GM18505 (cell line): ENCODE results near the gene TCEAL4.
A peak's percentile ranks its signal among the peaks of the same experiment; 100 is the strongest.

Experiments
- ATAC-seq: cut with Tn5 transposase; IDR thresholded peaks from one replicate; pipeline ENCODE4 v1.9.1; 2021; ENCODE audit not compliant: unreplicated experiment
- POLR2A ChIP-seq: IDR thresholded peaks from 4 replicates; pipeline ENCODE4 v1.6.1; 2011; ENCODE audit warnings: borderline replicate concordance; ENCODE audit not compliant: insufficient read depth, insufficient read length; ENCODE audit errors: extremely low read depth

TCEAL4 gene

DNA sequence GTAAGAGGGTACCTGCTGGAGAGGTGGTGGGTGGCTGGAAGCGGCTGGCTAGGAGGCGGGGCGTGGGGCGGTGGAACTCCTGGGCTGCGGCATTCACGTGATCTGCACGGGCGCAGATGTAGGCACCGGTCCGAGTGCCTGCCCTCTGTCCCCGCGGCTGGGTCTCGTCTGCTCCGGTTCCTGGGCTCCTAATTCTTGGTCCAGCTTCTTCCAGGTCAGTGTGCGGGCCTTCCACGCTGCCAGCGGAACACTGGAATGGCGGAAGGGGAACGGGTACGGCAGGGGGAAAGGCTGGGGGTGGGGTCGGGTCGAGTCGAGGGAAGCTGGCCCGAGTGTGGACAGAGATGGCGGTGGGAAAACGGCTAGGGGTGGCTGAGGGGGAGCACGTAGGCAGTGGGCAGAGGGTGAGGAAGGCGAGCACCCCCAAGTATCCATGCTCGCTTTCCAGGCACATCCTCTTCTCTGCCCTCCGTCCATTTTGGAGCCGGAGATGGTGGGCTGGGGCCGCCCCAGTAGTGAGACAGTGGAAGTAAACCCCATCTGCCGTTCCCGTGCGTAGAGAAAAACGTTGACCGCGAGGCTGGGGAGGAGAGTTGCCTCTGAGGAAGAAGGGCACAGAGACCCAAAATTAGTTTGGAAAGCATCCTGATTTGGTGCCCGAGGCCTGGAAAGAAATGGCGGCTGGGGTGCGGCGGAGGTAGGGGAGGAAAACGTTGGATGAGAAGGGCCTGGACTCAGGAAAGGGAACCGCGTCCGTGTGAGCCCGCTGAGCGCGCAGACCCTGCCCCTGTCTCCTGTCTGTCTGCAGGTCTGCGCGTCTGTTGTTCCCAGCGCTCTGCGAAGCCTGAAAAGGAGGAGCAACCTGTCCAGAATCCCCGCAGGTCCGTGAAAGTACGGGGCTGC, at the start of gene TCEAL4:
Gene TCEAL4 (plus strand): TSS at position 105 of the 903 bp plus-strand sequence. CDS start 1,161 bp downstream, outside the sequence.
- peak; percentile 49 for TF ChIP-seq POLR2A
- peak; percentile 97 for ATAC-seq

DNA sequence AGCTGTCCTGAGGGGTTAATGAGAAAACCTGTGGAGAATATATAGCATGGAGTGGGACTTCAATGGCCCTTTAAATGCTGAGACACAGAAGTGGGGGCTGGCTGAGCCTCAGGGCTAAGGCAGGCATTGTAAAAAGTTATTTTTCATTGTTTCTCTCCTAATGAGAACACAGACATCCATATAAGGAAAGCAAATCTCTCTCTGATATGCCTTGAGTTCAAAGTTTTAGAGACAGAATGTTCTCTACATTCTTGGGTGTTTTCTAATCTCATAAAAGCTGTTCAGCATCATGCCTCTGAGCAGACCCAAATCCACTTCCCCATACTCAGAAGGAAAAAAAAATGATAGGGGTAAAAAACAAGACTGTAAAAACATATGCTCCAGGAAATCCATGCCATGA, 49.2 kb upstream of the TCEAL4 start:
- TF ChIP-seq POLR2A: no peak
- ATAC-seq: no peak

GRCh38 chrX:103536732-103537131, 48.6 kb upstream of the TCEAL4 start:
- no peak for ATAC-seq
- TF ChIP-seq POLR2A: no peak

DNA sequence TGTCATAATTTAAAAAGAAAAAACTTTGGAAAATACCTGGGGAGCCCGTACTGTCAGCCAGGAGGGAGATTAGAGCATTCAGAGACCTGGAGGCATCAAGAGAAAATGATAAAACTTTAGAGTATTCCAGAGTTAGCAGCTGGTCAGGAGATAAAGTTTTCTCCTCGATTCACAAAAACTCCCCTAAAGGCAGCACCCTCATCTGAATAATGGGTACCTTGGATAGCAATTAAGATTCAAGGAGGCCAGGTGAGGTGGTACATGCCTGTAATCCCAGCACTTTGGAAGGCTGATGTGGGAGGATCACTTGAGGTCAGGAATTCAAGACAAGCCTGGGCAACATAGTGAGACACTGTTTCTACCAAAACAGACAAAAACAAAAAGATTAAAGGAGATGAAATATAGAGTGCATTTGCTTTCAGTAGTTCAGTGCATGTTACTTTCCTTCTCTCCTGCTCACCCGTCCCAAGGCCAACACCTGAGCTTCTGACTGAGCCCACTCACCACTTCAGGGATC, 47.4 kb upstream of the TCEAL4 start:
- TF ChIP-seq POLR2A: no peak
- no peak for ATAC-seq

GRCh38 chrX:103538728-103539127, 46.6 kb upstream of the TCEAL4 start:
- no peak for TF ChIP-seq POLR2A
- ATAC-seq: no peak

DNA sequence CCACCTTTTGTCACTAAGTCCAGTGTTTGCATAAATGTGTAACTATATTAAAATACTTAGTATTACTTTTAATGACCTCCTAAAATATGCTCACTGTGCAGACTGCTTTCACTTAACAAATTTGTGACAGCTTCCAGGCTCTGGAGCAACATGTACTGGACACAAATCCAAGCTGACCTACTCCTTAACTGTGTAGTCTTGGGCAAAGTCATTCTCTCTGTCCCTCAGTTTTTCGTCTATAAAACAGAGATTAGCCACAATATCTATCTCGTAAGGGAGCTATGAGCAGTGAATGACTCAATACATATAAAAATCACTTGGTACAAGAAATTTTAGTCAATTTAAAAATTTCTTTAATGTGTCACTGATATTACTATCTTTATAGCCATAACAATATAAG, 45.6 kb upstream of the TCEAL4 start:
- no peak for TF ChIP-seq POLR2A
- no peak for ATAC-seq

DNA sequence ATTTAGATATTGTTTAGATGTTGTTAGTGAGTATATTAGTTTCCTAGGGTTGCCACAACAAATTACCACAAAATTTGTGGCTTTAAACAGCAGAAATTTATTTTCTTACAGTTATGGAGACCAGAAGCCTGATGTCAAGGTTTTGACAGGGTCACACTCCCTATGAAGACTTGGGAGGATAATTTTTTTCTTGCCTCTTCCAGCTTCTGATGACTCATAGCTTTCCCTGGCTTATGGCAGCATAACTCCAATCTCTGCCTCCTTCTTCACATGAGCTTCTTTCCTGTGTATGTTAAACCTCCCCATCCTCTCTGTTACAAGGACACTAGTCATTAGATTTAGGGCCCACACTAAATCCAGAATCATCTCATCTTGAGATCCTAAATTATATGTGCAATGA, 45.2 kb upstream of the TCEAL4 start:
- TF ChIP-seq POLR2A: no peak
- ATAC-seq: no peak

DNA sequence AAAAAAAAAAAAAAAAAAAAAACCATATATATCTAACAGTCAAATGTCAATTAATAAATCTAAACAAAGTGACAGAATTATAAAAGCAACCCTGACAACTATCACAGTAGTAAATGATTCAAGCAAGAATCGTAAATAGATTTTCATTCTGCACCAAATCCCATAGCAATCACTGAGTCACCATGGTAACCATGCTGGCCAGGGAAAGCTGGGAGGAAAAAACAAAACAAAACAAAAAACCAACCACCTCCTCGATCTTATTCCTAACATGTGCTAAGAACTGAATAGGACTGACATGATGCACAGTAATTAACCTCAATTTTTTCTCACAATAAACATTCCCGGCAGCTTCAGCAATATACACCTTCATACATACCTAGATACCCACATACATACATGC, 35.4 kb upstream of the TCEAL4 start:
- ATAC-seq: no peak
- TF ChIP-seq POLR2A: no peak

DNA sequence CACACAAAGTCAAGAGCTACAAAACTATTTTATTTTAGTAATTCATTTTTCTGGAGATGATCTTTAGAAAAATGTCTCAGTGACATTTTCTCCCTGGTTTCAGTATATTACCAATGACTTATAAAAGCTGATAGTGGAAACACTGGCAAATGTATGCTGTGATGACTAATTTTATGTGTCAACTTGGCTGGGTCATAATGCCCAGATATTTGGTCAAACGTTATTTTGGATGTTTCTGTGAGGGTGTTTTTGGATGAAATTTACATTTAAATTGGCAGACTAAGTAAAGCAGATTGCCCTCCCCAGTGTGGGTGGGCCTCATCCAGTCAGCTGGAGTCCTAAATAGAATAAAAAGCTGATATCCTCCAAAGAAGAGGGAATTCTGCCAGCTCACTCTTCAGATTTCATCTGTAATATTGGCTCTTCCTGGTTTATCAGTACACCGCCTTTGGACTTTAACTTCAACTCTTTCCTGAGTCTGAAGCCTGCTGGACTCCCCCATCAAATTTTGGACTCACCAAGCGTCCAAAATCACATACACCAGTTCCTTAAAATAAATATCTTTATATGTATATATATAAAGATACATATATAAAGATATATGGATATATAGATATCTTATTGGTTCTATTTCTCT, 34.8 kb upstream of the TCEAL4 start:
- TF ChIP-seq POLR2A: no peak

DNA sequence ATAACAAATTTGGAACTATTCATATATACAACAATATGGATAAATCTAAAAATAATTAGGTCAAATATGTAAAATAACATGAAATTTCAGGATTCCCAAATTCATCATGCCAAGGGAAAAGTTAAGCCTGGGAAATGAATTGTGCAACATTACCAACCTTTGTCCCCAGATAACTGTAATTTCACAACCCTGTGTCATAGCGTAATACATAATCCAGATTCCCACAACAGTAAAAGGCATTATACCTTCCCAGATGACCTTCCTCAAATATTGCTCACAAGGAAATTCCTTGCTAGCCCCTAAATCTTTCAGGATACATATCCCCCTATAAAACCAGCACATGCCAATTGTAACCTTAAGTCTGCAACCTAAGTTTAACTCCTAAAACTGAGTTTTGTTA, 33.1 kb upstream of the TCEAL4 start:
- TF ChIP-seq POLR2A: no peak
- ATAC-seq: no peak

More for the DNA sequence above, 34.8 kb upstream of the TCEAL4 start:
- no peak for ATAC-seq

GRCh38 chrX:103554687-103555424, 30.5 kb upstream of the TCEAL4 start:
- TF ChIP-seq POLR2A: peak; percentile 57
- peak; percentile 93 for ATAC-seq

DNA sequence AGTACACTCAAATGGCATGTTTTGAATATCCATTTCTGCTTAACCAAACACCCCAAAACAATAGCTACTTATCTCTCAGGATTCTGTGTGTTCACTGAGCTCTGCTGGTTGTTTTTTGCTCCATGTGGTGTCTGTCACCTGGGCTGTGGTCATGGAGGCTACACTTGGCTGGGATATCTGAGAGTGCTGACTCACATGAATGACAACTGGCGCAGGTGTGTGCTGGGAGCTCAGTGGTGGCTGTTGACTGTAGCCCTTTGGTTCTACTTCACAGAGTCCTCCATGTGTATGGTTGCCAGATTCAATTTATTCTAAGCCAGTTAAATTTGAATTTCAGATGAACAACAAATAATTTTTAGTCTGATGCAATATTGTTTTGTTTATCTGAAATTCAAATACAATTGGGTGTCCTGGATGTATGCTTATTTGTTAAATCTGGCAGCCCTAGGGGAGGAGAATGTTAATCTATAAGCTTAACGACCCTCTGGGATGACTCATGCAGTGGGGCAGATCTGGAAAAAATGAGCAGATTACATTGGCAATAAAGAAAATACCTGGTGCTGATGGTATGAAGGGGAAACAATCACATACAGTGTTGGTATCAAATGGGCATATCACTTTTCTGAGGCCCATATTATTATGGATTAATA, 28.2 kb upstream of the TCEAL4 start:
- no peak for ATAC-seq
- no peak for TF ChIP-seq POLR2A

GRCh38 chrX:103560256-103560655, 25.1 kb upstream of the TCEAL4 start:
- ATAC-seq: no peak

More at GRCh38 chrX:103560256-103560655, 25.1 kb upstream of the TCEAL4 start:
- TF ChIP-seq POLR2A: no peak
